Sigmoid colon (tissue), 7 donors: Measurements from ENCODE around the gene SMC4. TPM values are rescaled to one million over a fixed set of nuclear protein-coding genes. Genes with fewer than 3 reads are reported as not detected.

Experiments used
- DNase-seq: peaks from one replicate; pipeline ENCODE4 v3.0.0-alpha.2; 2019
- H3K27ac ChIP-seq, 4 donors: fragments of 200-600 bp; sonication (generic); one replicate each; pipeline ENCODE4 v1.5.1; 2016 to 2019; ENCODE audit warnings: mild to moderate bottlenecking in 1 of 4
- H3K27me3 ChIP-seq, 3 donors: fragments of 200-600 bp; sonication (generic); one replicate each; pipeline ENCODE4 v1.5.1; 2019; ENCODE audit warnings: mild to moderate bottlenecking in 1 of 3
- H3K36me3 ChIP-seq, 4 donors: fragments of 200-600 bp; sonication (generic); one replicate each; pipeline ENCODE4 v1.5.1; 2016 to 2019
- H3K4me1 ChIP-seq, 4 donors: fragments of 200-600 bp; sonication (generic); one replicate each; pipeline ENCODE4 v1.5.1; 2017 to 2019
- H3K4me3 ChIP-seq, 4 donors: fragments of 200-600 bp; sonication (generic); one replicate each; pipeline ENCODE4 v1.5.1; 2017 to 2019; ENCODE audit warnings: mild to moderate bottlenecking in 2 of 4, moderate library complexity in 1 of 4
- H3K9me3 ChIP-seq, 4 donors: fragments of 200-600 bp in 3 of 4; sonication (generic) in 3 of 4; one replicate each; pipeline versions ENCODE4 v1.5.1 to v1.6.1; 2013 to 2019
- CTCF ChIP-seq, 4 experiments: fragments of 450-650 bp in 3 of 4; fragments of 200-600 bp in 1 of 4; IDR thresholded peaks; one replicate each; pipeline ENCODE4 v1.5.1; 2016 to 2019; ENCODE audit warnings: antibody characterized with exemption in 4 of 4, mild to moderate bottlenecking in 3 of 4, moderate library complexity in 2 of 4
- EP300 ChIP-seq, 4 donors: sonication (generic); formaldehyde crosslinking; IDR thresholded peaks; one replicate each; pipeline ENCODE4 v1.6.1; 2017; ENCODE audit warnings: antibody characterized with exemption in 4 of 4
- POLR2A ChIP-seq, 2 donors: fragments of 450-650 bp; IDR thresholded peaks; one replicate each; pipeline ENCODE4 v1.6.1; 2016; ENCODE audit warnings: antibody characterized with exemption in 2 of 2, mild to moderate bottlenecking in 2 of 2, moderate library complexity in 2 of 2
- POLR2AphosphoS5 ChIP-seq, 4 donors: sonication (generic); formaldehyde crosslinking; IDR thresholded peaks; one replicate each; pipeline ENCODE4 v1.6.1; 2017; ENCODE audit warnings: antibody characterized with exemption in 4 of 4
- WGBS, 2 donors: extraction: QIAGEN DNeasy Blood & Tissue Kit; methylation state at CpG; one replicate each; pipeline ENCODE4 v1.1.7; 2013; 5-methylcytosine and 5-hydroxymethylcytosine counted together
- intact Hi-C: fragments of 100-400 bp; cut with DNase I; formaldehyde crosslinking; loops from one replicate; pipeline ENCODE4 v1.15.1; 2023
- polyA plus RNA-seq, 3 donors: library from polyadenylated mRNA; stranded (reverse); fragments of 200-250 nt; gene quantifications; one replicate each; pipeline ENCODE4 v1.2.3, GENCODE V29; 2013
- total RNA-seq, 4 donors: library from RNA; depleted of rRNA; stranded (reverse); fragments of >200 nt; gene quantifications; one replicate each; pipeline ENCODE4 v1.1.0, GENCODE V29; 2016
- donor health status: healthy with polysubstance abuse.
- donor health status: Bipolar disorder and iron deficiency.
- donor health status: healthy.

Gene SMC4
- total and polyA plus RNA-seq, 7 donors: 13.8 to 44.6 (median 28.0) TPM

DNA sequence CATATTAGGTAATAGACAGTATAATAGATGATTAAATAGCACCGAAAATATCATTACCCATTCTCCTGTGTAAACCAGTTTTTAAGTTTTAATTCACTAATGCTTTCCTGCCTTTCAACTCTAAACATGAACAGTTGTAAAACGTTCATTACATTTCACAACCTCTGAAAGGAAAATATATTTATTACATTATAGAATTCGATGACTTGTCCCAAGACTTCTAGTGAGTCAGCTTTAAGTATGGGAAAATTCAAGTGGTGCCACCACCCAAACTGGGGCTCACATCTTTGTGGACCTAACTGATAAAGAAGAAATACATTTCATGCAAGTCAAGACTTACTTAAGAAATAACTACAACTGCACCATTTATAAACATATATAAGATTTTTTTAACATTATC is 48.1 kb downstream of the SMC4 start:
- Histone ChIP-seq H3K36me3 (no peaks in the 10 kb centered on the region), H3K27ac (no peak overlapping the region), H3K27me3 (no peaks in the 10 kb centered on the region), H3K4me1 (peaks cover 0 to 26% (median 18%) of the 10 kb centered on the region in 4 donors), H3K4me3 (no peak overlapping the region), H3K9me3 (no peaks in the 10 kb centered on the region)
- intact Hi-C loops: loop anchor here (5.0 kb wide), 2 partner anchors 50 to 120 kb away; partner anchors contain the start of genes IFT80, KPNA4 and SMC4
- 46 to 56% methylated on average over 3 of the region's 3 CpGs for WGBS, 2 donors
- DNase-seq: no peak
- no peak for TF ChIP-seq POLR2A (IDR thresholded peaks at IDR 0.05)
- TF ChIP-seq CTCF (IDR thresholded peaks at IDR 0.05): no peak
- no peak for TF ChIP-seq EP300 (IDR thresholded peaks at IDR 0.05)
- no peak for TF ChIP-seq POLR2AphosphoS5 (IDR thresholded peaks at IDR 0.05)

DNA sequence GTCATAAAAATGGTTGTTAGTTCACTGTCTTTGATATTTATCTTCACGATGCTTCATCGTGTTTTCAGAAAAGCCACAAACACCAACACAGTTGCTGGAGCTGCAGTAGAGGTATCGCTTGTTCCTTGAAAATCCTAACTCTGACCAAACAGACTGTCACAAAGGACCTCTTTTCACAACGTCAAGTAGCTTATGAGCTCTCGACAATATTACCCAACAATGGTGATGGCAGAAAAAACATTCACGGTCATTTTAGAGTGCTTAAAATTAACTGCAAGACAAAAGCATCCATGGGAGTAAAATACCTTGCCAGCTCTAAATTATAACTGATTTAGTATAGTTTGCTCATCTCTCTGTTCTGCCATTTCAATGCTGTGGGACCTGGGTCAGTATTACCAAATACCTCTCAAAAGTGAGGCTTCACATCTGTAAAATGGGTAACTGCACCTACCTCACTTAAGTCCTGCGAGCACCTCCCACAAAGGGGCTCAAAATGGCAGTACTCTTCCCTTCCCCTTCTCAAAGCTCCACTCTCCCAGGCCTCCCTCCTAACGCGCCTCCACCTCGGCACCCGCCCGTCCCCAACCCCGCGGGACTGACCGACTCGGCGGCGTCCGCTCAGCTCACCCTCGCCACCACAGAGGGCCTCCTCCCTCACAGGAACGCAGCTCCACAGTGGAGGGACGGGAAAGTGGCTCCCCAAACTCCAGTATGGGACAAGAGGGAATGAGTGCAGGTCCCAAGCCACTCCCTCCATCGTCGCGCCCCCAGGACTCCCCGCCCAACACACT is 49.6 kb downstream of the SMC4 start:
- peak; percentile 68 for DNase-seq
- H3K27ac ChIP-seq: peak overlapping the region; percentile 73 to 88 (median 84)
- H3K9me3 ChIP-seq: no peaks in the 10 kb centered on the region
- no peaks in the 10 kb centered on the region for H3K36me3 ChIP-seq
- 1 to 2% methylated on average over 26 of the region's 26 CpGs for WGBS, 2 donors
- intact Hi-C loops: loop anchor here (5.0 kb wide), 2 partner anchors 52 to 118 kb away; partner anchors contain the start of genes IFT80, KPNA4 and SMC4
- peaks cover 0 to 26% (median 18%) of the 10 kb centered on the region in 4 donors for H3K4me1 ChIP-seq
- H3K4me3 ChIP-seq: peak overlapping the region; percentile 46 to 77 (median 56)
- no peaks in the 10 kb centered on the region for H3K27me3 ChIP-seq
- TF ChIP-seq CTCF (IDR thresholded peaks at IDR 0.05): no peak
- TF ChIP-seq EP300 (IDR thresholded peaks at IDR 0.05): no peak
- no peak for TF ChIP-seq POLR2A (IDR thresholded peaks at IDR 0.05)
- no peak for TF ChIP-seq POLR2AphosphoS5 (IDR thresholded peaks at IDR 0.05)

DNA sequence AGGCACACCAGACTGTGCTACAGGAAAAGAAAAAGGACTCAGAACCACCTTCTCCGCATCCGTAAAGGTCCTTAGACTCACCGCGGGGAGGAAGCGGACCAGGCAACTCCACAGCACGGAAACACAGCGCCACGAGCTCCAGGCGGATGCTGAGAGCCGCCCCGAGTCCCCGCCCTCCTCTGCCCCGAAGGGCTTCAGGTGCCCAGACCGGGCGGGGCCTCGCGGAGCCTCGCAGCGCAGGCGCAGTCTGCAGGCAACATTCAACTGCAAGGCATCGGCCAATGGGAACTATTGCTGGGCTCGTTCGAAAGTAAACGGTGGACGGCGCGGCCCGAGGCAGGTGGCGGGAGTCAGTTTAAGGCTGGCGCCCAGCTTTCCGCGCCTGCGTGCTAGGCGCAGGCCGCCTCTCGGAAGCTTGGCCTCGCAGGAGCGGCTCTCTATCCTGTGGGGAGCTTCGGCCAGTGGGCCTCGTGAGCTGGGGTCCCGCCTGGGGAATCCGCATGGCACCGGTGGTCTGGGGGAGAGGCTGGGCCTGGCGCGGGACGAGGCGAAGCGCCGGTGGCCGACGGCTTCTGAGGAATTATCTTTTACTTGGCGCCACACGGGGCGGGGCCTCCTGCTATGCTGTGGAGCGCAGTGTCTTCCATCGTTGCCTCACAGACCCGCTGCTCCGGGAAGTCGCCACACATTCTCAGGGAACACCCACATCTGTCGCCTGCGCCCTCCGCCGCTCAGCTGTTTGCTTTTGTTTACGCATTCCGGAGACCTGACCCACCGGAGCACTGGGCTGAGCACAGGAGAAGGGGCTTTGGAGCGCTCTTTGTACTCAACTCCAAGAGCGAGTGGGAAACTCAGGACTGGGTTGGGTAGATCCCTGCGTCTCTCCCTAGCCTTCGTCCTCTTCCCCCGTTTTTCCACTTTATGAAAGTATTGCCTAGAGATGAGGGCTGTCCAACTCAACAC is 50.5 kb downstream of the SMC4 start, which contains the start of gene TRIM59:
Gene TRIM59 (minus strand): TSS at position 151 of the 963 bp plus-strand sequence. CDS start 10,603 bp downstream, outside the sequence.
- Histone ChIP-seq H3K27me3 (no peaks in the 10 kb centered on the region), H3K36me3 (no peaks in the 10 kb centered on the region), H3K9me3 (no peaks in the 10 kb centered on the region), H3K4me1 (peaks cover 0 to 26% (median 18%) of the 10 kb centered on the region in 4 donors), H3K27ac (peak within 1 kb of the TSS; percentile 73 to 88 (median 84)), H3K4me3 (peak within 1 kb of the TSS; percentile 46 to 77 (median 56))
- 16 to 39% methylated on average over 71 of the region's 71 CpGs for WGBS, 2 donors
- TF ChIP-seq POLR2AphosphoS5 (IDR thresholded peaks at IDR 0.05) (peak; percentile 44 to 80 (median 74)), EP300 (IDR thresholded peaks at IDR 0.05) (no peak), CTCF (IDR thresholded peaks at IDR 0.05) (no peak), POLR2A (IDR thresholded peaks at IDR 0.05) (peak in 1 of 2 donors; percentile 25)
- DNase-seq: peak; percentile 95
- intact Hi-C loops: loop anchor here (5.0 kb wide), 2 partner anchors 53 to 117 kb away; partner anchors contain the start of genes IFT80, KPNA4 and SMC4

DNA sequence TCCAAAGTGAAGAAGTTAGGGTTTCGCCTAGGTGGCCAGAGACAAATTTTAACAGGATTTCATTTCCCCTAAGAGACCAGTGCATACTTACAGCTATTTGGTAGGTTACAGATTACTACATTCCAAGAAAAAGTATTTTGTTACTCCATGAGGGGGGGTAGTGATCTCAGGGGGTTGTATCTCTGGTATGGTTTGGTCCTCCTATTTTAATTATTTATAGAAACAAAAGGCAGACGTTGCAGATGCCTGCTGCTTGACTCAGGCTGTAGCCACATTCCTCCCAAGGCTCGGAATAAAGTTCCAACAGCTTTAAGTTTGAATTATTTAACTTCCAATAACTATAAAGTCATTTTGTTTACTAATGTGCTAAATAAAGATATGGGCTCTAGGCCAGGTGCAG is 51.4 kb downstream of the SMC4 start:
- TF ChIP-seq EP300 (IDR thresholded peaks at IDR 0.05) (no peak), POLR2AphosphoS5 (IDR thresholded peaks at IDR 0.05) (no peak), CTCF (IDR thresholded peaks at IDR 0.05) (no peak), POLR2A (IDR thresholded peaks at IDR 0.05) (no peak)
- intact Hi-C loops: no loop called here
- Histone ChIP-seq H3K9me3 (no peaks in the 10 kb centered on the region), H3K36me3 (no peaks in the 10 kb centered on the region), H3K27me3 (no peaks in the 10 kb centered on the region), H3K4me1 (peaks cover 0 to 26% (median 18%) of the 10 kb centered on the region in 4 donors), H3K4me3 (no peak overlapping the region), H3K27ac (peak overlapping the region; percentile 73 to 88 (median 84))
- DNase-seq: no peak
- 81 to 82% methylated on average over 3 of the region's 3 CpGs for WGBS, 2 donors
